Measurements from ENCODE around the gene HS3ST3A1. TPM values are rescaled to one million over a fixed set of nuclear protein-coding genes. Genes with fewer than 3 reads are reported as not detected.
A peak's percentile ranks its signal among the peaks of the same experiment; 100 is the strongest.

The HS3ST3A1 gene
- polyA plus RNA-seq, 4 donors: 1.2 to 4.5 (median 2.7) TPM

DNA sequence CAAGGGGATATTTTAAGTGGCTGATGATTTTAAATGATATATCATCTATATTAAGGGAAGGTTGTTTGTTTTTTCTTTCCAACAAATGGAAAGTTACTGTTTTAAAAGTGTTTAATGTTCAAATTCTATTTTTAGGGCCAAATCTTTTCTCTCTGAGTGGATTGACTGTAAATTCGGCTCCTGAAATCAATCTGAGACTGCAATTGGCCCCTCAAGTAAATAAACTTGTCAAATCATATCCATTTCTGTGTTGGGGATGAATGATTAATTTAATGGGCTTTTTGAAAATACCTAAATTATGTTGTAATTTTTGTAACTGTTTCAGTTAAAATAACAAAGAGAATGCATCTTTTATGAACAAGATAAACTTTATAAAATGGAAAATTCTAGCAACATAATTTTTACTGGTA is 2.6 kb downstream of the HS3ST3A1 start:
- DNase-seq (ENCODE audit: low read depth in 4 of 4, low spot score in 3 of 4): no peak

DNA sequence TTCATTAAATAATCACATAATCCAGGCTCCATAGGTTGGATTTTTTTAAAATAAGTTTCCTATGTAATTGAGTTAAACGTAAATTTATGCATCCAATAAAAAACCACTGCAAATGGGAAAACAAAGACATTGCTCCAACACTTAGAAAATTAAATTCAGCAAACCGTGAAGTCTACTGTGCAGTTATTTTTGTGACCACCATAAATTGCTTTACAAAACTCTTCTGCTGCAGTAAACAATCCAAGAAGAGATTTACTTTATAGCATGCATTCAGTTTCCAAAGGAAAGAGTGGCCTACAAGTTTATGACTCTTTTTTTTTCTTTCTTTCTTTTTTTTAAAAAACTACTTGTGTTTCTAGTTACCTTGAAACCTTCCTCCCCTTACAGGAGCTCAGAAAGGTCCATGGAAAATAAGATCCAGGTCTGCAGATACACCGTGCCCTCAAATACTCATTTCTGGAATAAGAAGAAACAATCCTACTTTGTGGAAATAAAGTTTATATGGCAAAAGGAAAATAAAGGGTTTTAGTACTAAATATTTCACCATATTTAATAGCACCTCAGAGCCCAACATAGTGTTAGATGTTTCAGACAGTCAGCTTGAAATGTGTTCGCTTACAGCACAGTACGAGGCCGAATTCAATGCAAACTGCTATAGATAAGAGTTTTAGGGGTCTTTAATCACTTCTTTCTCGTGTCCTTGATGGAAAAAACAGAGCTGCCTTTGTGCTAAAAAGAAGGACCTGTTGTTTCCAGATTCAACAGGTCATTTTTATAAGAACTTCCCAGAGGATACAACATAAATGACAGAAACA is 3.2 kb downstream of the HS3ST3A1 start:
- DNase-seq (ENCODE audit: low read depth in 4 of 4, low spot score in 3 of 4): no peak

DNA sequence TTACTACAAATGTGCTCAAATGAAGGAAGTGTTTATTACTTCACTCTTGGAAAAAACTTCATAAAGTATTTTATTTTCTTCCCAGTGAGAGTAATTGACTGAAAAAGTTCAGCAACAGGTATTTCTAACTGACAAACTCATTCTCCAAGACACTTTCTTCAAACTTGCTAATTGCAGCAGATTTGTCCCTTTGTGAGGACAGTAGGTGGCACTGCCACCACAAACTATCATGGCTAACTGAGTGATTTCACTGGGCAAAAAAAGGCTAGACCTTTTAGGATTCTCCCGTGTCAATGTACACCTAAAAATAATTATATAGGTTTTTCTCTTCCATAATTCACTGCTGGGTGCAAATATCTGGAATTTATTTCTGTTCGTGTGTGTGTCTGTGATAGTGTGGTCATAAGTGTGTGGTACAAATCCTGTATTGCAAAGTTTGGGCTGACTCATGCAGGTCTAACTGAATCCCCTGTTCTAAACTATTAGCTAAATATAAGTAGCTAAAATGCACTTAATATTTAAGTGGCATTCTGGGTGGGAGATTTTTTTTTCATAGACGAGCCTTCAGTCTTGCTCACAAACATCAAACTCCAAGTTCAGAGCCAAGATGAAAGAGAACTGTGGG is 3.9 kb downstream of the HS3ST3A1 start:
- no peak for DNase-seq (ENCODE audit: low read depth in 4 of 4, low spot score in 3 of 4)

DNA sequence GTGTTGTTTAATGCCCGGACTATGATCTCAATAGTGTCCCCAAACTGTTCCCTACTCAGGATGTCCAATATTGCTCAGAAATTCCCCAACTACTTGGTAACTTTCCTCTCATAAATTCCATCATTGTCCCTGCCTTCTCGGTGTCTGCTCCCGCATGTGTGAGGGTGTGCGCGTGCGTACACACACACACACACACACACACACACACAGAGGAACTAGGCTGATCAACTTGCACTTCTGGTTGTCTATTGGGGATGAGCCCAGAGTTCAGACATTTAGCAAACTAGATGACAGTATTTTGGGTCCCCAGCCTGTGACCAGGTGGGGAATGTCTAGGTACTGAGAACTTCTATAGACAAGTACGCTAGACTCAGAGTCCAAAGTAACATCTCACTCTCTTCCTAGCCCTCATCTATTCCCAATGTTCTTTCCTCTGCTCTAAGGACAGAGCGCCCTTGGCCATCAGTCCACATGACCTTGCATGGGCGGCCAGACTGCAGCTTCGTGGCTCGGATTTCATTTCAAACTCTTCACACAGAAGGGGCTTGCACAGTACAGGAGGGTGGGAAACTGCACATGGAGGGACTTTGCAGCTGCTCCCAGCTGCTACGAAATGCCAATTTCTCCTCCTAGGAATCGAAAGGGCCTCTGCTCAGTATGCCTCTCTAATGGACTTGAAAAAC is 5.3 kb downstream of the HS3ST3A1 start:
- DNase-seq (ENCODE audit: low read depth in 4 of 4, low spot score in 3 of 4): no peak

DNA sequence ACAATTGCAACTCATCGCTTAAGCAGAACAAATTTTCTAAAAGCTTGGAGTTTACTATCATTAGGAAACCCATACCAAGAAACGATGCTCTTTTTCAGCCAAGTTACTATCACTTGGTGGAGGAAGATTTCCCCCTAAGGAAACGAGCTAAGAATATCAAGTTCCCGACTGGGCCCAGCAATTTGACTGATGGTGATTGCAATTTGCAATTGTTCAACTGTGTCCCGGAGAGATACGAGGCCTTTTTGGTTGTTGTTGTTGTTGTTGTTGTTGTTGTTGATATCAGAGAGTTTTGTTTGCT is 6.2 kb downstream of the HS3ST3A1 start:
- DNase-seq (ENCODE audit: low read depth in 4 of 4, low spot score in 3 of 4): no peak

DNA sequence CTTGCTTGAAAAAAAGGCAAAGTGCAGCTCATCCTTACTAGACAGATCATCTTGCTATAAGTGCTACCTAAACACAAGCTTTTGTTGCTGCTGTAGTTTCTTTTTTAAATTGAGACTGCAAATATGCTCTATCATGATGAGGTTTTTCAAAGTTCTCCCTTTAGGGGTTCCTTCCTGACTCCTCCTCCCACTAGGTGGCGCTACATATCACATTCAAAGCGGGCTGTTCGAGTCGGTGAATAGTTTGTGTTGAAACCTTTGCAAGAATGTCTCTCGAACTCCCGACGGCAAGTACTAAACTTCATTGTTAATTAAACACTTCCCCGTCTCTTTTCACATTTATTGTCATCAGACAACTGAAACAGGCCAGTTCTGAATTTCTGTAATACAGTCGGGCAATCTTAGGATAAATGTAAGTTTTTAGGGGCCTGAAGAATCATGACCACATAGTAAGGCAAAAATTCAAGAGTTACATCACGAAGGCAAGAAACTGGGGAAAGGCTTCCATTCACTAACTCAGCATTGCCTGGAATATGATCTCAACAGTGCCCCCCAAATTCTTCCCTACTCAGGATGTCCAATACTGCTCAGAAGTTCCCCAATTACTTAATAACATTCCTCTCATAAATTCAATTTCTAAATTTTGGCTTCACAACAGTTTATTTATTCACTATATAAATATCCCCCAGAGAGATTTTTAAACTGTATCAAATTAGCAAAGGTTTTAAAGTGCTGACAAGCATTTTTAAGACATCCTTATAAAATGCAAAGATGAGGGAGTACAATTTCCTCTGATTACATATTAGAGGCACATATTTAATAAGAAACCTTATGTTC is 6.7 kb downstream of the HS3ST3A1 start:
- DNase-seq (ENCODE audit: low read depth in 4 of 4, low spot score in 3 of 4): peak in 3 of 4 donors; percentile 66 to 76 (median 71)

DNA sequence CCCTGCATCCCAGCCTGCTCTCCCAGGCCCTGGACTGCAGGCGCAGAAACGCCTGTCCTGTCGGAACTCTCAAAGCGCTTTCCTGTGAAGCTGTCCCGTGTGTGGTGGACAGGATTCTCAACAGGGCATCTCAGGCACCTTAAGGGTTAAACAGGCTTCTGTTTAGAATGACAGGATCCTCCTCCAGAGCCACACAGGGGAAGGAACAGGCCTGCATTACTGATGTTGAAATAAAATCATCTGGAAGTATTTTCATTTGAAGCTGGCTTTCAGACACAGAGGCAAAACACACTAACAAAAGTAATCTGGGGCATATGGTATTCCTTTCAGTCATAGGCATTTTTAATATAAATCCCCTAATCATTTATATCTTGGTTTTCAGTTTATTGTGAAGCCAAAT is 7.4 kb downstream of the HS3ST3A1 start:
- no peak for DNase-seq (ENCODE audit: low read depth in 4 of 4, low spot score in 3 of 4)

DNA sequence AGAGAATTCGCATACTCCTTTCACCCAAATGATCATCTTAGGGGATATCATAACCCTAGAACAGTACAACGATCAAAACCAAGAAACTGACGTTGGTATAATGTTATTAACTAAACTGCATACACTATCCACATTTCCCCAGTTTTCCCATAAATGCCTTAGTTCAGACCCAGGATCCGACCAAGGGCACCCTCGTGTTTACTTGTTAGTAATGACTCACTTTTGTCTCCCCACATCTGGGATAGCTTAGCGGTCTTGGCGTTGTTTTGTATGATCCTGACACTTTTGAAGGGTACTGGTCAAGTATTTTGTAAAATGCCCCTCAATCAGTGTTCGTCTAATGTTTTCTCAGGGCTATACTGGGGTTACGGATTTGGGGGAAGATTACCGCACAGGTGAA is 8.0 kb downstream of the HS3ST3A1 start:
- no peak for DNase-seq (ENCODE audit: low read depth in 4 of 4, low spot score in 3 of 4)

DNA sequence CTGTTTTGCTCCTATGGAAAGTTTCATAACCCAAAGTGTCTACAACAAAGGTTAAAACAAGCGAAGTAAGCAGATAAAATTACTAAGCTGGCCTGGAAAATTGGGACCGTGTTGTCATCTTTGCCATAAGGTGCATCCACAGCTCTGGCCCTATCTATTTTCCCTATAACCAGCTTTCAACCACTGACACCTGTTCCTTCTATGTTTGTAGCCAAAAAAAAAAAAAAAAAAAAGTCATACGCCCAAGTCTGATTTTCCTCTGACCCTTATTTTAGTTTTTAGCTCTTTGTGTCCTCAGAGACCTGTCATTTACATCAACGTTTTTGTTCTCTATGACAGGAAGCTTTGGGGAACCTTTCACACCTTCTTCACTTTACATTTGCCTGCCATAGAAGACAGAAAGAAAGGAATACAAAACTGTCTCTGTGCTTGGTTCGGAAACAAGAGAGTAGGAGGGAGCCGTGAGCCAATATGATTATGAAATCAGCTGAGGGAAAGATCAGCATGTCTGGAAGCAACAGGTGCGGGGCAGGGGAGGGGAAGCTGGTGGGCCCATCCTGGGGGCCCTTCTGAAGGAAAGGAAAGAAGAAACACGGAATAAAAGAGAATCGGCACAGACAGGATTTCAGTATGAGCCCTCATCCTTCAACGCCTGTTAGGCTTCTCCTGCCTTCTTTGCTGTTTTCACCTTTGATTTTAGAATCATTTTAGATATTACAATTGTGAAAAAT is 8.5 kb downstream of the HS3ST3A1 start:
- DNase-seq (ENCODE audit: low read depth in 4 of 4, low spot score in 3 of 4): no peak

DNA sequence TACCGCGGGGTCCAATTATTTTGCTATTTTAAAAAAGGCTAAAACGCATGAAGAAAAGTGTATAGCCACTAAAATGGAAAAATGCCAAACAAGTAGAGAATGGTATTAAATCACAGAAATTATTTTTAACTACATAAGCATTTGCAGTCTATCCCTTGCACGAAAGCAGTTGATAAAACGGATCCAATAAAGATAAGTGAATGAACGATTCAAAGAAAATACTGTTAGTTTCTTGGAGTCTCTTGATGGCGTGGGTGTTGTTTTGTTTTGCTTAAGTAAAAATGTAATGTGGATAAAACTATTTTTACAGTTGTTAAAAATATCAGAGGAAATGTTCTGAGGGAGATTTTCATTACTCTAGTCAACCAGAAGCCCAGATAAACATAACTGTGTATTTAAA is 9.3 kb downstream of the HS3ST3A1 start:
- no peak for DNase-seq (ENCODE audit: low read depth in 4 of 4, low spot score in 3 of 4)

DNA sequence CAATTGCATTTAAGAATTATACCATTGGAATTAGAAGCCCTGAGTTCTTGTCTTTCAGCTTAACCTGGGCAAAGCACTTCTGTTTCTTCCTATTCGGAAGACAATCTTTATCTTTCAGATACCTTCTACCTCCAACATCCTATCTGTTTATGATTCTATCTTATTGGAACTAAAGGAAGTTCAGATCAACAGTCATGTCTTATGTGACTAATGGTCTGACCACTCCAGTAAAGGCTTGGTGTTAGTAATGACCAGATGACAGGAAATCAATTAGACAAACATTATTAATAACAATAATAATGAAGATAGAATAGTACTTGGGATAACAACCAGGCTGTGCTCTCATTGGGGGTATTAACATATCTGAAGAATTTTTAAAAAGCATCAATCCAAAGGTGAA is 11.3 kb downstream of the HS3ST3A1 start:
- no peak for DNase-seq (ENCODE audit: low read depth in 4 of 4, low spot score in 3 of 4)

DNA sequence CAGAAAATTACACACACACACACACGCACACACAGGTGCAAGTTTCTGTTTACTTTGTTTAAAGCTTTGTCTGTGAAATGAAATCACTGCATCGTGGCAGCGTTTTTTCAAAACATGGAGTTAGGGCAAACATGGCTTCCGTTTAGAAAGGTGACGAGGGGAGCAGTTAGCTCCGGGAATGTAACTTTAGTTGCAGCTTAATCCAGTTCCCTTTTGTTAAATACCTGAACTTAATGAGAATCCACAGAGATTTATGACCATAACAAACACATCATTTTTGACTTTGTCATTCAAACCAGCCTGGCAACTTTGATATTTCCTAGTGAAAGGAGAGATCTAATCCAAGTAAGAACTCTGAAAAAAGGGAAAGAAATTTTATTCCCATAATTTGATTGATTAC is 12.1 kb downstream of the HS3ST3A1 start:
- no peak for DNase-seq (ENCODE audit: low read depth in 4 of 4, low spot score in 3 of 4)

DNA sequence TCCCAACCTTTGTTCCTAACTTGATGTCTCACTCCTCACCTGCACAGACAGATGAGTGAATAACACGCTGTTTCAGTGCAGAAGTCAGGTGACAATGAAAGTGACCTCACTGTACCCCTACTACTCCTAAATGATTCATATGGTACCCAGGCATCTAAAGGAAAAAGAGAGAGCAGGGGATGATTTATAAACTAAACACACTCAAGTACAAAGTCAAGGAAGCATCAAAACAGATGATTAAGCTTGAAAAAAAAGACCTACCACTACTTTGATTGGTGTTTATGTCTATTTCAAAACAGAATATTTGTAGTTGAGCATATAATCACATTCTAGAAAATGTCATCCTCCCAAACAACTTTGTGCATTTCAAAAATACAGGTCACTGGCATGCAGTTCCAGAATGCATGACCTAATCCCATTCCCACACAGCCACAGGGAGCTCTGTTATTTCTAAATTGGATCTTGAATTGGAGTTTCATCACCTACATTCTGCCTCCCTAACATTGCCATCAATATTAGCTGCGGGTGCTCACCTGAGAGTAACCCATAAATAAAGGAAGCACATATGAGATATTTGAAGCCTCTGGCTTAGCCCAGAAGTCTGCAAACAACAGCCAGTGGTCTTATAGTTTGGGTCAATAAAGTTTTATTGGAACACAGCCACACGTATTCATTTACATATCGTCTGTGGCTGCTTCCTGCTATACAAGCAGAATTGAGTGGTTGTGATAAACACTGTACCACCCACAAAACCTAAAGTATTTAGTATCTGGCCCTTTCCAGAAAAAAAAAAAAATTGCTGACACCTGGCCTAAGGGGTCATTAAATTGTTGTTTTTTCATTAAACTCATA is 14.0 kb downstream of the HS3ST3A1 start:
- DNase-seq (ENCODE audit: low read depth in 4 of 4, low spot score in 3 of 4): no peak

DNA sequence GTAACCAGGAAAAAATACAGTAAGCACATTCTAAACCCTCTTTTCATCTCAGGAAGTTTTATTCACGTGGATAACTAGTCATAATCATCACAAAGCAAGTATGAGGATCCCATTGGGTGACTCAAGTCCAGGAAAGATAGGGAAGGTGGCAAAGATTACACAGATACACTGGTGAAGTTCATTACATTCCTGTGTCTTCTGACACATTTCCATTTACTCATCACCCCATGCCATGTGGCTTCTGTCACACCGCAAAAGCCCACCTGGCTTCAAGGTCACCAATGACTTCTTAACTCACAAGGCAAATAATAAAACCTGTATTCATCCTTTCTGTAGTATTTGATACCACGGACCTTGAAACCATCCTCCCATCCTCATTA is 17.0 kb downstream of the HS3ST3A1 start:
- DNase-seq (ENCODE audit: low read depth in 4 of 4, low spot score in 3 of 4): no peak

DNA sequence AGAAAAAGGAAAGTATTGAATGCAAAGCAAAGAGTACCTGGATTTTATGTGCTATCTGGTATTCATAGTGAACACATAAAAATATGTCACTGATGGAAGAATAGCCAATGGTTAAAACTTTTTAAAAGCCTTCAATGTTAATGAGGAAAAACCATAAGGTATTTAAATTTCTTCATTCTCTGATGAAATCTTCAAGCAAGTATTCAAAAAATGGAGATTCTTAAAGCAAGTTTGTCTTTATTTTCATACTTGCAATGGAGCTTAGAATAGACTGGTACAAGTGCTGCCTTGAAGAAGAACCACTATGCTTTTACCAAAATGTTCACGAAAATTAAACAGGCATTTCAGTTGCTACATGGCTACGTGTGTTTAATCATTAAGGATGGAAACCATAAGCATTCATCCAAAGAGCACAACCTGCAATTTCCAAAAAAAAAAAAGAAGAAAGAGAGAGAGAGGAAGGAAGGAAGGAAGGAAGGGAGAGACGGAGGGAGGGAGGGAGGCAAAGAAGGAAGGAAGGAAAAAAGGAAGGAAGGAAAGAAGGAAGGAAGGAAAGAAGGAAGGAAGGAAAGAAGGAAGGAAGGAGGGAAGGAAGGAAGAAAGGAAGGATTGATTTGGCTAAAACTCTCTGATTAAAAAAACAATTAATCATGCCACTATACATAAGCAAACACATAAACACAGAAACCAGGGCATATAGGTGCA is 17.6 kb downstream of the HS3ST3A1 start:
- no peak for DNase-seq (ENCODE audit: low read depth in 4 of 4, low spot score in 3 of 4)

DNA sequence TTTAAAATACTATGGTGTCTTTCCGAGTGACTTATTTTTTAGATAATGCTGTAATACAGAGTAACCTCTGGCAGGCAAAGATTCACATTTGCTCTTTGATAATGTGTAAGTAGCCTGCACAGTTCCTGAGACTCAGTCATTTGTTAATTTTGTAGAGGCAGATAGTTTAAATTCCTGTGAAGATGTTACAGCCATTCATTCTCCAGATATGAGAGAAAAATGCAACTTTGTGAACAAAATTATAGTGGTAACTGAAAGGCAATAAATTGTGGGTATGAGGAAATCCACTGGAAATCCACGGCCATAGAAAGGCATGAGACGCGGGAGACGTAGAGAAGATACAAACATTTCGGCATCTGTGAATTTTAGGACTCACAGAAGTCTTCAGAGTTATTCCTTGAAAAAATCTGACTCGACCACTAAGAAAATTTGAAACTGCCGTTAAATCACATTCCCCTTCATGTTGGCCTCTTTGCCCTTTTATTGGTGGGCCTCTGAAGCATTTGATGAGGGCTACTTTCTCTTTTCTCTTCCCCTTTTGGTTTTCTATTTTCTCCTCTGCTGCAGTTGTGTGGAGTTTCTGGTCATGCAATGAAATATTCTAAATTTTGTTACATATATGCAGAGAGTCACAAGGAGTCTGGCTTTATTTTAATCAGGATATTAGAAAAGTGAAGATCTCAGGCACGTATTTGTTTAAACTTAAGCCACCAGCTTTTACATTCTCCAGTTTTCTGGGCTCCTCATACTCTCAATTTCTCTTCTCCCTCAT is 18.8 kb downstream of the HS3ST3A1 start:
- no peak for DNase-seq (ENCODE audit: low read depth in 4 of 4, low spot score in 3 of 4)

DNA sequence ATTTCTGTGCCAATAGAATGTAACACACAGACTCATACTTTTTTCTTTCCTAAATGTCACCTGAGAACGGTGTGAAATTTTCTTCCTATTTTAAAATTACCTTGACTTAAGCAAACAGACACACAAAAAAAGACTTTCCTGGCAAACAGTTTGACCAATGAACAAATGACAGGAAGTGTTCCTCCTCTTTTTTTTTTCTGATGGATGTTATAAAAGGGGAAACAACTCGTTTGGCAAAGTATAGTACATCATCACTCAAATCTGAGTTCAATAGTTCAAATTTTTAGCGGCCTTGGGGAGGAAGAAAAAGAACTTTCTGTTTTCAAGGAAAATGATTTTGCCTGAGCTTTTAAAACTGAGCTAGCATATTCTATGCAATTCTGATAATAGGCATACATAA is 19.8 kb downstream of the HS3ST3A1 start:
- no peak for DNase-seq (ENCODE audit: low read depth in 4 of 4, low spot score in 3 of 4)

DNA sequence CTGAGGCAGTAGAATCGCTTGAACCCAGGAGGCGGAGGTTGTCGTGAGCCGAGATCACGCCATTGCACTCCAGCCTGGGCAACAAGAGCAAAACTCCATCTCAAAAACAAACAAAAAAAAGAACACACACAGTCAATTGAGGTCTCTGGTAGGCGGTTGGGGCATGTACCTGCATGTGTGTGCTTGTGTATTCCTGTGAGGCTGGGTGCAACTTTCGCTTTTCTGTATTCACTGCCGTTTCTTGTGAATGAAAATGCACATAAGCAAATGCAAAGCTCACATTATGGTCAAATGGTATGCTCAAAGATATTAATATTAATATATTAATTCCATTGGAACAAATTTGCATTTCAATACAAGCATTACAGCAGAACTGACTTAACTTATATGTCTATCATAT is 20.9 kb downstream of the HS3ST3A1 start:
- DNase-seq (ENCODE audit: low read depth in 4 of 4, low spot score in 3 of 4): no peak

All from left renal pelvis (tissue), 4 donors.